Sciatic nerve (tissue), 2 donors: ENCODE results near the gene HOXA1. TPM values are rescaled to one million over a fixed set of nuclear protein-coding genes. Genes with fewer than 3 reads are reported as not detected.
A peak's percentile ranks its signal among the peaks of the same experiment; 100 is the strongest.

Experiments used
- ATAC-seq: fragments of 200-7000 bp; cut with Tn5 transposase; one replicate; pipeline ENCODE4 v1.9.1; 2020; ENCODE audit warnings: mild to moderate bottlenecking, moderate library complexity
- DNase-seq: peaks from one replicate; pipeline ENCODE4 v3.0.0-alpha.2; 2020; ENCODE audit warnings: low spot score
- intact Hi-C: fragments of 100-400 bp; cut with DNase I; formaldehyde crosslinking; loops from one replicate; pipeline ENCODE4 v1.14.2; 2022
- total RNA-seq: library from RNA; stranded (reverse); fragmentation: NEBNext Ultra II Directional; extraction: Animal tissue kit (Norgen Biotek cat#: 25700); gene quantifications from one replicate; pipeline ENCODE4 v1.2.1, GENCODE V29; 2021
- donor health status: DM: no; HTN: no; CAD: no.
- donor health status: DM: no; HTN: no; CAD: no.

The HOXA1 gene
- total RNA-seq, 1 donor from 2014 or later, result 0.98 TPM

DNA sequence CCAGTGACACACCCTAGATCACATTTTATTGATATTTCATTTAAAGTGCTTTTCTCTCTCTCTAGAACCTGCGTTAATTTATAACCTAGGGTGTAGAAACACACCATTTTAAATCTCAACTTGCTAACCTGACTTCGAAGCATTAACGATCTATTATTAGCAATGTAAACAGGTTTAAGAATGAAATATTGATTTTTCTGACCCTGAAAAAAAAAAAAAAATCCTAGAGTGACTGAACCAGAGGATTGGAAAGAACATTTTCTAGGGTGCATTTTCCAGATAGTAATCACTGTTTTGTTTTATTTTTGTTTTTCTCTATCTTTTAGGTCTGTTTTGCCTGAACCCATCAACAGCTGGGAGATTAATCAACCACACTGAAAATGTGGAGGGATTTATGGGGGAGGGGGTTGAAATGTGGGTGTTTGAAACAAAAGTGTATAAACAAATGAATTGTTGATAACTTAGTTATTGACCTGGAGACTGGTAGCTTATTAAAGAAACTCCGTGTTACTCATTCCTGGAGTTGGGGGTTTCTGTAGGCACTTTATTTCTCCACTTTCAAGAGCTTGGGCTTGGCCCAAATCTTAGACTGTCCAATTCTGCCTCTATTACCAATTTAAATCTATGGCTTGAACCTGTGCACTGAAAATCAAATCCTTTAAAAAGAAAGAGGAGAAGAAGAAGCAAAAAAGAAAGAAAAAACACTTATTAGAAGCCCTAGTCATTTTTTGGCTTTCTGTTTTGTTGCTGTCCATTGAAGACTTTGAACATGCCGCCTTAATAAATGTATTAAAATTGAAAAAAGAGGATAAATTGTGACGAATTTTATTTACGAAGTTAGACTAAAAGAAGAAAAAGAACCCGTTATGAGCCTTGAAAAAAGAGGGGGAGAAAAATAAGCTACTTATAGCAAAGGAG, 3.9 kb upstream of the HOXA1 start:
- ATAC-seq (no peak), DNase-seq (no peak)
- intact Hi-C loops, result no loop called here

DNA sequence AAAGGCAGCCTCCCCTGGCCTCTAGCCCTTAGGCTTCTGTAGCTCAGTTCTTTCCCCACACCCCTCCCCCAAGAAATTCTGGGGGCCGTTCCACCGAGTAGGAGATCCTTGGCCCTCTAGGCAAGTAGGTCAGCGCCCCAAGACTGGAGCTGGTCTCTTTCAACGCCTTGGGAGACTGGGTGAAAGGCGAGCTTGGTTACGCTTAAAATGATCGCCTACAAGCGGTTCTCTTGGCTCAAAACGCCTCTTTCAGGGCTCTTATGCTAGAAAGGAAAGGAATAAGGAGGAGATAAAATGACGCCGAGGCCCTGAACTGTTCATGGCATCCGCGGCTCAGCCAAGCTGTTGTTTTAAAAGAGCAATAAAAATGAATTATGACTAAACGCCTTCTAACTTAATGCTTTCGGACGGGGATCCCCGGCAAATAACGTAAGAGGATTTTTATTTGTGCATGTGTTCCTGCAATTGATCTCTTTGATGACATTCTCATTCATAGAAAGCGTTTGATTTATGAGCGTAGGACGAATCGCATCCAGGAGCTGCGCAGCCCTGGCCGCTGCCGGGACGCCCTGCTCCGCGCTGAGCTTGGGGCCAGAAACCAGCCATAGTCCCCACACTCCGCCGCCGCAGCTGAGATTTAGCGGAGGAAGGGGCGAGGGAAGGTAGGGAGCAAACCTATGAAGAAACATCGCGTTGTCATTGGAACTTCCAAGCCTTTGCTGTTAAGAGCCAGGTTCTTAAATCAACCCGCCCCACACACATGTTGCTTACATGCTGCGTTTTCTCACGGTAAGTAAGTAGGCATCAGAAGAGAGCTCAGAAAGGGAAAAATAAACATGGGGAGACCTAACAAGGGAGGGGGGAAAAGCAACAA, 3.0 kb upstream of the HOXA1 start:
- peak; percentile 35 for ATAC-seq
- intact Hi-C loops, result no loop called here
- no peak for DNase-seq

DNA sequence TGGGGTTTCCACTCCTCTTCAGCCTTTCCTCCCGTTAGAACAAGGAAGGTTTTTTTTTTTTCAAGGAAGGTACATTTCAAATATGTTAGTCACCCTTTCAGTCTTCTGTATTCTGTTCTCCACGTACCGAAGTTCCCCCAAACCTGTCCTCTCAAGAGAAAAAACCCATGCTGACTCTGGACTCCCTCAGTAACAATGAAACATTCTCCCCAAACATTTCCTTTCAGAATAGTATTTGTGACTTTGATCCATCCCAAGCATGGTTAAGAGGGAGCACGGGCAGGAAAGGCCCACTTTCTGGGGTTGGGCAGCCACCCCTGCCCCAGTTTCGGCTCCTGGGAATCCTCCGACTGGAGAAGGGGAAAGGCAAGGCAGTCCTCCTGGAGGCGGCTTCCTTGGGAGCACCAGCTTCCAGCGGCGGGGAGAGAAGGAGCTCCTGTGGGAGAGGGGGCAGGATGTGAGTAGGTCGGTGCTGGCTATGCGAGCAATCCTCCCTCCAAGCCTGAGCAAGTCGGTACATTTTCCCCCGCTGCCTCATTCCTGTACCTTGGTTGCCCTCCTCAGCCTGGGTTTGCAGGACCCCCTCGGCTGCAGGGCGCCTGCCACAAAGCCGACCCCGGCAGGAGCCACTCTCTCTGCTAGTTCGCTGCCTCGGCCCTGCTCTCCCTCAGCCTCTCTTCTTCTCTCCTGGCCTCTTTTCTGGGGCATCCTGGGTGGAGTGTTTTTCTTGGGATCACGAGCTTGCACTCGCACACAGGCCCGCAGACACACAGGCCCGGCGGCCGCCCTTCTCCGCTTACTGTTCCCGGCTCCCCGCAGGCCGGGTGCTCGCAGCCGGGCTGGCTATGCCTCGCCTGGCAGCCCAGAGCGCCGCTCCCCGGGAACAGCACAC, 2.1 kb upstream of the HOXA1 start:
- DNase-seq (no peak), ATAC-seq (peak; percentile 58)
- intact Hi-C loops, result no loop called here

DNA sequence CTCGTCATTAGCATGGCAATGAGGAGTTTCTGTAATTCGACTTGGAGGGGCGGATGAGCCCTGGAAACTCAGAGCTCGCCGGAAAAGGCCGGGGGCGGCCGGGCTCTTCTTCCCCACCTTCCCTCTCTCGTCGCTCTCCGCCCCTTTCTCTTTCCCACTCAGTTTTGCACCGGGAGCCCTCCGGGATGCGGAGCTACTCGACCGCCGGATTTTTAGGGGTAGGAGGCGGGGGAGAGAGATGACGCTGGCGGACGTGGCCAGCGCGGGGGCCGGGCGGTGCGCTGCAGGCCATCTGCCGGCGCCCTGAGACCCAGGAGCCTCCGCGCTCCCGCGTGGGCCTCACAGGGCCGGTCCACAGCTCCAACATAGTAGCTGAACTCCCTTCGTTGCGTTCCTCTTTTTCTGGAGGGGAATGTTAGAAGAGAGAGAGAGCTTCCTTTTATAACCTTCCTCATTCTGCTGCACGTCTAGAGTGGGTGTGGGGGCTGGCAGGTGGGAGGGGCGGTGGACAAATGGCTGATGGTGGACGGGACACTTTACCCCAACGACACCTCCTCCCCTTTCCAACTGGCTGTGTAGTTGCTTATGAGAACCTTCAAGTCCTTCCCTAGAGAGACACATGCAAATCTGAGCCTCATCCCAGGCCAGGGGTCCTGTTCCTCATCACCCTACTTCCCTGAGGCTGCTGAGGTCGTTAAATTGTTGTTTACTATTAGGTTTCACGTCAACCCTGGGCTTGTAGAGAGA, 1.1 kb upstream of the HOXA1 start:
- DNase-seq, result peak; percentile 78
- intact Hi-C loops, result no loop called here

DNA sequence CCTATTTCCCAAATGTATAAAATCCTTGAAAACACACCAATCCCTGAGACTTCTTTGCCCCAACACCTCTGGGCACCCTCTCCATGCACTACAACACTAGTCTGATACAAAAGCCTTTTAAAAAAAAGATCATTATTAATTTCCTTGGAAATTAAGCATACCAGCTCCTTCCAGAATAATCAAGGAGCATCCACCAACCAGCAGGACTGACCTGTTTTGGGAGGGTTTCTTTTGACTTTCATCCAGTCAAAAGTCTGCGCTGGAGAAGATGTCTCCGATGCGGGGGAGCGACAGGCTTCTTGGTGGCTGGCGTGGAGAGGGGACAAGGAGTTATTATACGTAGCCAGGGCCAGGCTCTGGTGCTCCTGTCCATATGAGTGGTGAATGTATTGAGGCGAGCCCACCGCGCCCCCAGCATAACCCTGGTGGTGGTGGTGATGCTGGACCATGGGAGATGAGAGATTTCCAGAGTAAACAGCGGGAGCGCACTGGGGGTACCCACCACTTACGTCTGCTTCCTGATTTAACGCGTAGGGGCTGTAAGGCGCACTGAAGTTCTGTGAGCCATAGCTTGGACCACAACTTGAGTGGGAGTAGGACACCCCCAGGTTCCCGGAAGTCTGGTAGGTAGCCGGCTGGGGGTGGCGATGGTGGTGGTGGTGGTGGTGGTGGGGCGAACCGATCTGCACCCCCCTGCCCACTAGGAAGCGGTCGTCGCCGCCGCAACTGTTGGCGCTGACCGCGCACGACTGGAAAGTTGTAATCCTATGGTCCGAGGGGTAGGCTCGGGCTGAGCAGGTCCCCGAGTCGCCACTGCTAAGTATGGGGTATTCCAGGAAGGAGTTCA, 527 bp downstream of the HOXA1 start:
- intact Hi-C loops, result no loop called here
- ATAC-seq, result no peak
- no peak for DNase-seq

More for the DNA sequence above, 1.1 kb upstream of the HOXA1 start:
- ATAC-seq, result peak; percentile 71

GRCh38 chr7:27094304-27095049, 1.3 kb downstream of the HOXA1 start:
- intact Hi-C loops, result no loop called here
- ATAC-seq, result no peak

GRCh38 chr7:27093184-27093895, 2.5 kb downstream of the HOXA1 start:
- no peak for DNase-seq
- intact Hi-C loops, result no loop called here
- no peak for ATAC-seq

More at GRCh38 chr7:27094304-27095049, 1.3 kb downstream of the HOXA1 start:
- DNase-seq, result peak; percentile 57

DNA sequence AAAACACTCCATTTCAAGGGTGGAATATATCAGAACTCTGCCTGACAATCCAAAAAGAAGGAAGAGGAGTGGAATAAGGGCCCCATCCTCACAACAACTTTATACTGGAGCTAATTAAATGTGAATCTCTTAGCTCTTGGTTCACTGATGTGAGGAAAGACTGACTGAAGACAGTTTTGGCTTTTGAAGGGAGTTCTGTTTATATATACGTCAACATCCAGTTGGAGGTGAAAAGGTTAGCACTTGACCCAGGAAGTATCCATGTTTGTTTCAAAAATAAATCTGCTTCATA, 3.0 kb downstream of the HOXA1 start:
- intact Hi-C loops, result no loop called here
- ATAC-seq (no peak), DNase-seq (no peak)

GRCh38 chr7:27091941-27092818, 3.6 kb downstream of the HOXA1 start:
- DNase-seq, result no peak
- no peak for ATAC-seq
- intact Hi-C loops, result no loop called here

- intact Hi-C loops, result no loop called here
- no peak for ATAC-seq
- no peak for DNase-seq
Measured at GRCh38 chr7:27091105-27091504, 4.7 kb downstream of the HOXA1 start.

GRCh38 chr7:27088002-27088922, 7.5 kb downstream of the HOXA1 start:
- DNase-seq (peak; percentile 42), ATAC-seq (no peak)
- intact Hi-C loops, result no loop called here

DNA sequence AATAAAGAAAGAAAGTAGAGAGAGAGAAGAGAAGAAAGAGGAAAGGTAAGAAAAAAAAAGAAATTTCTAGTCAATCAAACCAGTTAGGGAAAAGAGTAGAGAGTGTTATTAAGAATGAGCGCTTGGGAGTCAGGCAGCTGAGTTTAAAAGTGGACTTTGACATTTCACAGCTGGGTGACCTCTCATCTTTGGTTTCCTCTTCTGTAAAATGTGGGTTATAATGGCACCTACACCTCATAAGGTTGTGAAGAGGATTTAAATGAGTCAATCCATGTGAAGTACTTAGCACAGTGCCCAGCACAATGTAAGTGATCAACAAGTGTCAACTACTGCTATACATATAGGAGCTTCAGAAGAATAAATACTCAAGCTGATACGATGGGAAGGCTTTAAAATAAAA, 12.2 kb downstream of the HOXA1 start:
- intact Hi-C loops, result no loop called here
- ATAC-seq (no peak), DNase-seq (no peak)

DNA sequence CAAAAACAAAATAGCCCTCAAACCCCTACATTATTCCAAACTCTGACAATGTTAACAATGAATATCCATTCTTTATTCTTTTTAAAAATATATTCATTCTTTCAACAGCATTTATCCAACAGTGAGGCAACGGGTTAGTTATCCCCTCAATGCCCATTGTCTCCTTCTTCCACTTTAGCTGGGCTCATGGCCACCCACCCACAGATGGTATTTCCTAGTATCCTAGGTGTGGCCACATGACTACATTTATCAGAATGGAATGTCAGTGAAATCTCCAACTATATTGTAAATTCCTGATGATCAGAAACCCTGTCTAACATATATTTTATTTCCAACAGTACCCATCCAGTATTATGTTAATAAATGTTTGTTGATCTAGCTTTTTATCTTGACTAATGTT, 13.6 kb downstream of the HOXA1 start:
- no peak for ATAC-seq
- no peak for DNase-seq
- intact Hi-C loops, result no loop called here

- intact Hi-C loops, result no loop called here
- DNase-seq (no peak), ATAC-seq (no peak)
Measured at GRCh38 chr7:27080844-27081436, 14.9 kb downstream of the HOXA1 start.
